ENCODE data around the gene ATP2A3.
A peak's percentile ranks its signal among the peaks of the same experiment; 100 is the strongest.

Gene ATP2A3

DNA sequence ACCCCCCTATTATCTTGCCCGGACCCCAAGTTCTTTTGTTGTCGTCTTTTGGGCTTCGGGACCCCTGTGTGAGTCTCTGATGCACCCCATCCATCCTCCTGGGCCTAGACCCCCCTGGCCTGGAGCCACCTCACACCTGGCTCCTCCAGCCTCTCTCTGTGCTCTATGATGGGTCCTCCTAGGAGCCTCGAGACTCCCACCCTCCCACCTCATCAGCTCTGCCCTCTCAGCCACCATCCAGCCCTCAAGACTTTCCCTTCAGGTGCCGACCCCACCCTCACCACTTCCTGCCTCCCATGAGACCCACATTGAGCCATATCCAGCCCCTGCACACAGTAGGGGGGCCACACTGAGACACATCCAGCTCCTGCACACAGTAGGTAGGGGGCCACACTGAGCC lies 8.7 kb upstream of the ATP2A3 start:
- no peak for DNase-seq (ENCODE audit: low read depth)

DNA sequence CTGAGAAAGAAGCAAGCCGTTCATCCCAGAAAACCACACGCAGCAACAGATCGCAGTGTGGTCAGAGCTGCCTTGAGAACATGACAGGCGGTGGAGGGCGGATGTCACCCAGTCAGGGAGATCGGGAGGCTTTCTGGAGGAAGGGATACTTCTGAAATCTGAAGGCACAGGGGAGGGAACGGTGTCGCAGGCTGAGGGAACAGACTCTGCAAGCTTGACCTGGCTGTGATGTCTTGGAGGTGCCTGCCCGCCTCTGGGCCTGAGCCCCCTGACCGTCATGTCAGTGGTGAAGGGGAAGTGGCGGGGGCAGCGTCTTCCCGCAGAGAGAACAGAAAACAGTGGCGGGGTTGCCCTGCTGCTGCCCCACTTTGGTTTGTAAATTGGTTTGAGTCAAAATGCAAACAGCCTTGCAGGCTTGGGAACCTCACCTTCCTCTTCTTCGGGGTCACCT lies 8.1 kb upstream of the ATP2A3 start:
- no peak for DNase-seq (ENCODE audit: low read depth)

DNA sequence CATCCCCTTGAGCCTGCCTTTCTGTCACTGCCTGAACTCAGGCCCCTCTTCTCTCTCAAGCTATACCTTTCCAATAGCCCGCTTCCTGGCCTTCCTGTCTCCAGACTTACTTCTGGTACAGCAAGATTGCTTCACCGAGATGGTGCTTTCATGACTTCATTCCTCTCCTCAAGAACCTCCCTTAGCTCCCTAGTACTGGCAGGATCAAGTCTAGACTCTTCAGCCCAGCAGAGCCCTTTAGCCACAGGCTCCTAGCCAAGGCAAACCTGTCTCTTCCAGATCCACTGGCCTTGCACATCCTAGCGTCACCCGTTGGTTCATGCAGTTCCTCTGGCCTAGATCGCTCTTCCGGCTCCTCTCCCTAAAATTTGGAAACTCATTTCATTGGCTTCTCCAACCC lies 6.4 kb upstream of the ATP2A3 start:
- no peak for DNase-seq (ENCODE audit: low read depth)

DNA sequence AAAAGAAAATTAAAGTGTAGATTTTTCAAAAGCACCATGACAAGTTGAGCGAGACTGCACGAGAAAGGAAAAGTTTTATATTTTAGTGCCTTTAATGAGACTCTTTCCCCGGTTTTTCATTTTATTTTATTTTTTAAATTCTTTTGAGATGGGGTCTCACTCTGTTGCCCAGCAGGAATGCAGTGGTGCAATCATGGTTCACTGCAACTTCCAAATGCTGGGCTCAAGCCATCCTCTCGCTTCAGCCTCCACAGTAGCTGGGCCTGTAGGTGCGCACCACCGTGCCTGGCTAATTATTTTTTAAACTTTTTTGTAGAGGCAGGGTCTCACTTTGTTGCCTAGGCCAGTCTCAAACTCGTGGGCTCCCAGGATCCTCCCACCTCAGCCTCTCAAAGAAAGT lies 5.7 kb upstream of the ATP2A3 start:
- no peak for DNase-seq (ENCODE audit: low read depth)

DNA sequence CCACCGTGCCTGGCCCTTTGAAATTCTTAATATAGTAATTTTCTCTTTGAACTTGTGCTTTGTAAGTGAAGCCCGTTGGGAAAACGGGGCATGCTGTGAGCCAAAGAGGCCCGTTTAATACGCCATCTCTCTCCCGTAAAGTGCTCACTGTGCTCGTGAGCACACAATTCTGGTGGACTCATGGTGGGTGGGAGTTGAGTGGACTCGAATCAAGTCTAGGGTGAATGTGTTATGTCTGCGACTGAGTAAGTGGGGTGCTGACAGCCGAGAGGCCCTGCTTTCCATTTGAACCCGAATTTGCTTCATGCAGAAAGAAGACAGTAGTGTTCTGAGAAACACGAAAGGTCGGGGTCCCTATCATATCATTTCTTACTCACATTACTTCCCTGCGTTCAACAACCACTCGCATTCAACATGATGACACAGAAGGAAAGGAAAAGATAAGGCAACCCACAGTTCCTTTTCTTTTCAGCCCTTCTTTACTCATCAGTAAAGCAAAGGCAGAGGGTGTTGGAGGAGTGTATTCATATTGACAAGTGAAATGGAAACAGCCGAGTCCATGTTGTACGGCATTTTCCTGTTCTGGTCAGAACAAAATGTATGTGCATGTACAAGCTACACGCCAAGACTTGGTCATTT lies 4.8 kb upstream of the ATP2A3 start:
- no peak for DNase-seq (ENCODE audit: low read depth)

DNA sequence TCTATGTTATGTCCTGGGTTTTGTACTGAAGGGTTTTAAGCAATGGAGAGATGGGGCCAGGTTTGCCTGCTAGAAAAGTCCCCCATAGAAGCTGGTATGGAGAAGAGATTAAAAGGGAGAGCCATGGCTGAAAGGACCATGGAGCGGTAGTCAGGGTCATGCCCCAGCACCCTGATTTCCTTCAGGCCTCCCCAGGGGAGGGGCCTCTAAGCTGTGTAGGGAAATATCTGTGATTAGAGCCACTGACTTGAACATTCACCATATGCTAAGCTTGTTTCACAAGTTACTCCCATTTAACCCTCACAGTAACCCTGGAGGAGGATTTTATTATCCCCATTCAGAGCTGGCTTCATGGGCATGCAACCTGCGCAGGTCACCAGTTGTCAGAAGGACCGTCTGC lies 3.8 kb upstream of the ATP2A3 start:
- no peak for DNase-seq (ENCODE audit: low read depth)

DNA sequence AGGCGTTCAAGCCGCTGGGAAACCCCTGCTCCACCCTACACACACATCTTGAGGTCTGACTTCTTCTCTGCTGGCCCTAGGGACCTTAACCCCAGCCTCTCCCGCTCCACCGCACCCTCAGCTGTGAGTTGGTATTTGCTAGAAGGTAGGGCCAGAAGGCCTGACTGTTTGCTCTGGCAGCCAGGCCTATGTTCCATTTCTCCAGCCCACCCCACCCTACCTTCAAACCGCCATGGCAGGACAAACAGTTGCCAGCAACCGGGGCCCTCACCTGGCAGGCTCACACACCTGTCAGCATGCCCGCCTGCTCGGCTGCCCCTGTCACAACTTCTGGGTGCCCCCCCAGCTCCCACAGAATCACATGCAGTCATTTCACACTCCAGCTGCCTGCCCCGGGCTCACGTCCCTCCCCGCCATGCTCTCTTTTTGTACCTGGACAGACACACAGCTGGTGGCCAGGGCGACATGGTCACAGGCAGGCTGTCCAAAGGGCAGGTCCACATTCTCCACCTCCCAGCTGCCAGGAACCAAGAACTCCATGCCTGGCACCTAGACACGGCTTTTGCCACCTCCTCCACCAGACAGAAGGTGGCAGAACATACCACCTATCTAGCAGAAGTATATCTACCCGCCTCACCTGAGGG lies 2.6 kb upstream of the ATP2A3 start:
- DNase-seq (ENCODE audit: low read depth) = no peak

DNA sequence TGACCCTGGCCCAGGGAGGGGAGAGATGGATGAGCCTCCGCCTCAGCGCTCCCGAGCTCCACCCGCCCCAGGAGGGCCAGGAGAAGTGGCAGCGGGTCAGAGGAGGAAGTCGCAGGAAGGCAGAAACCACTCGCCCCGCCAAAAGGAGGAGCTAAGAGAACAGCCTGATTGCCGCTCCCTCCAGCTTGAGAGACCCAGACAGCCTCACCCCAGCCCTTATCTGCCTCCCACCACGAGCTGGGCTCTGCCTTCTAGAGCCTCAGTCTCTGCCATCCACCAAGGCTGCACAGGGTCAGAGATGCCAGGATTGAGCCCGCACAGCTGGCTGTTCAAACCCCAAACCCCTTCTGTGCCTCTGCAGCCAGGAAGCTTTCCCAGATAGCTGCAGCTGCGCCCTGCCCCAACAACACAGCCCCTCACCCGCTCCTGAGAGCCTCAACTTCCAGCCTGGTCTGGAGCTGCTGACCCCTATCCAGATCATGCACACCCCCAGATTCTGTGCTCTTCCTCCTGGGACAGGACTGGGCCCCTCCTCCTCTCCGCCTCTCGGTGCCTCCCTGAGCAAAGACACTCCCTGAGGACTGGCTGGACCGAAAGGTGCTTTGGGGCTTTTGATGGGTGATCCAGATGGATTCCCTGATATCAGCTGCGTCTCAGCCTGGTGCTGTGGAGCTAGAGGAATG lies 1.0 kb upstream of the ATP2A3 start:
- DNase-seq (ENCODE audit: low read depth) = peak; percentile 60

DNA sequence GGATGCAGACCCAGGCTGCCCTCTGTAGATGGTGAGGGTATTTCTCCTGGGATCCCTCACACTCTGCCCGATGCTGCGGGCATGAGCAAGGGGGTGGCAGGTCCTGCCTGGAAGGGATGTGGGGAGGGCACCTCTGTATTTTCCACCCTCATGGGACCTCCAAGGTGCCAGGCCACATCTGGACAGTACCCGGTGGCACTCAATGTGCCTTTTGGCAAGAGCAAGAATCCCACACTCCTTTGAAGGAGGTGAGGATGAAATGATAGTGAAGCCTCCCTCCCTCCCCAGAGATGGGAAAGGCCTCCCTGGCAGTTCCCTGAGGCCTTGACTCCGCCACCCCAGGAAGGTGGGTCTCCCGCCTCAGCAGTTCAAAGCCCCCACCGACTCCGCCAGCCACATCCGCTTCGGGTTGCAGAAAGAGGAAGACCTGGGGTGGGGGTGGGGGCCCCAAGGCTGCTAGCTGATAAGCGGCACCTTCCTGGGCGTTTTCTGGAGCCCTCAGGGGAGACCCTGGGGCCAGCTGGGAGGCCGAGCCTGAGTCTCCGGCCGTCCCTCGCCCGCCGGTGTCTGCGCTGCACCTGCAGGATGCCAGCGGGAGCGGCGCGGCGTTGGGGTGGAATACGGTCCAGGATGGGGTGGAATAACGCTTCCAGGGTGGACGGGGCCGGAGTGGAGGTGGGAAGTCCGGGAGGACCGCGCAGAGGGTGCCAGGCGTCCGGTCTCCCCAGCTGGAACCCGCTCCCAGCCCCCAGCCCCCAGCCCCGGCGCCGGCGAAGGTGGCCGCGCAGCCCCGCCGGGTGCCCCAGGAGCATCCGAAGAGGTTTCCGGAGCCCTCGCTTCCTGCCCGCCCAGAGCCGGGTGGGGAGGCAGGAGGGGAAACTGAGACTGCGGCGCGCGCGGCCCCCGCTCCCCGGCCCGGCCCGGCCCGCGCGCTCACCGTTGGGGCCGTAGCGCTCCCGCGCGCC lies 718 bp downstream of the ATP2A3 start:
- DNase-seq (ENCODE audit: low read depth) = peak; percentile 39

DNA sequence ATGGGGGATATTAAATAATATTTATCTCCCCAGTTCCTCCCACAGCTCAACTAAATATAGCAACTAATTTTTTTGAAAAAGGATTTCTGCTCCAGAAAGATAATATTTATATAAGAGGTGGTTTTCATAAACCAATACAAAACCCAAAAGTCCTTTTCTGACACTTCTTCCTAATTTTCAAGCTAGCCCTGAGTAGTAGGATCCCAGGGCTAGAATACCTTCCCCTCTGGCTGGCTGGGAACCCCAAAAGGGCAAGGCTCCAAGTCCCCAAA lies 1.3 kb downstream of the ATP2A3 start:
- no peak for DNase-seq (ENCODE audit: low read depth)

DNA sequence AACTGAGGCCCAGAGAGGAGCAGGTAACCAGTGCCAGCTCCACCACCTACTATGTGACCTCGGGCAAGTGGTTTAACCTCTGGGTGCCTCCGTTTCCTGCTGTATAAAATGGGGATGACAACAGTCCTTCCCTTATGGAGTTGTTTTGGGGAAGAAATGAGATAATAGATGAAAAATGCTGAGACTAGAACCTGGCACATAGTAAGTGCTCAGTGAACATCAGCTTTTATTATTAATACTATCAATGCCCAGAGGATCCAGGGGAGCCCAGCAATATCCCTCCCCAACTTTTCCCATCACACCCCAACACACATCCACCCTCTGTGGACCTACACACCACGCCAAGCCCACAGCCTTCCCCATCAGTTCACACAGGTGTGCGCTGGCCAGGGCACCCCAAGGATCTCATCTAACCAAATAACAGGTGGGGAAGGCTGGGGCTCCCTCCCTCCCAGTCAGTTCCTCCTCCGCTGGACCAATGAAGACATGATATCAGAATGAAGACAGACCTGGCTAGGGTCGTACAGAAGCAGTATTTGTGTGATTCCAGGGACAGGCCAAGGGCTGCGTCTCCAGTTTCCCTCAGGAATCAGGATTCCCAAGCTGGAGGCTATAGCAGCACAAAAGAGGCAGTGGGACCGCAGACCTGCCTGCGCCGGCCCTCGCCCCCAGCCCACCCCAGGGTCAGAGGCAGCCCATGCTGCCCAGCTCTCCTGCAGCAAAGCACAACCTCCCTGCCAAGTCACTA lies 1.8 kb downstream of the ATP2A3 start:
- no peak for DNase-seq (ENCODE audit: low read depth)

DNA sequence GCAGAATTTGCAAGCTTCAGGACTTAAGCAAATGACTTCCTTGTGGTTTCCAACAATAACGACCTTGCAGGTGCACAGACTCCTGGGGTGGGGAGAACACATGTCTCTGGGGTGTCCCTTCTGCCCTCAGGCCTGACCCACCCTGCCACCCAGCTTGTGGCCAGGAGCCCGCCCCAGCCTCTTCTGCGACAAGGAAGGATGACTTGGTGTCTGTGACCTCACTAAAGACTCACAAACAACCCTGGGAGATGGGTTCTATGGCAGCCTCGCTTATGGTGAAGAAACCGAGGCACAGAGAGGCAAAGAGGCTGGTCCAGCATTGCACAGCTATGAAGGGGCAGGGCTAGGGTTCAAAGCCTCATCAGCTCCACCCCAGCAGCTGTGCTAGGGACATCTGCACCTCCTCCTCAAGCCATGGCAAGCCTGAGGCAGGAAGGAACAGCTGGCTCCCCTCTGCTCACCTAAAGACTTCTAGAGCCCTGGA lies 2.6 kb downstream of the ATP2A3 start:
- no peak for DNase-seq (ENCODE audit: low read depth)

DNA sequence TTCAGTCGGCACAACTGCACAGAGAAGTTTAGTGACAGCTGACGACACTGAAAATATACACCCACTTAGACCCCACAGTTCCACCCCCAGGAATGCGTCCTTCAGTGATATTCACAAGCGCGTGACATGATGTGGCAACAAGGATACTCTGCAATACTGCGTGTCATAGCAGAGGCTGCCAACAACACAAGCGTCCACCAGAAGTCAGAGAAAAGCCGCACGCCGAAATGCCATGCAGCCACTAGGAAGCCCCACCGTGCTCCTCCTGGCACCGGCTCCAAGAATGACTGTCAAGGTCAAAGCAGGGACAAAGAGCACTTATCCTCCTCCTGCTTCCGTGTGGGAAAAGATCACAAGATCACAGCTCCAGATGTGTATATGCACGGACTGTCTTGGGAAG lies 3.5 kb downstream of the ATP2A3 start:
- DNase-seq (ENCODE audit: low read depth) = no peak

DNA sequence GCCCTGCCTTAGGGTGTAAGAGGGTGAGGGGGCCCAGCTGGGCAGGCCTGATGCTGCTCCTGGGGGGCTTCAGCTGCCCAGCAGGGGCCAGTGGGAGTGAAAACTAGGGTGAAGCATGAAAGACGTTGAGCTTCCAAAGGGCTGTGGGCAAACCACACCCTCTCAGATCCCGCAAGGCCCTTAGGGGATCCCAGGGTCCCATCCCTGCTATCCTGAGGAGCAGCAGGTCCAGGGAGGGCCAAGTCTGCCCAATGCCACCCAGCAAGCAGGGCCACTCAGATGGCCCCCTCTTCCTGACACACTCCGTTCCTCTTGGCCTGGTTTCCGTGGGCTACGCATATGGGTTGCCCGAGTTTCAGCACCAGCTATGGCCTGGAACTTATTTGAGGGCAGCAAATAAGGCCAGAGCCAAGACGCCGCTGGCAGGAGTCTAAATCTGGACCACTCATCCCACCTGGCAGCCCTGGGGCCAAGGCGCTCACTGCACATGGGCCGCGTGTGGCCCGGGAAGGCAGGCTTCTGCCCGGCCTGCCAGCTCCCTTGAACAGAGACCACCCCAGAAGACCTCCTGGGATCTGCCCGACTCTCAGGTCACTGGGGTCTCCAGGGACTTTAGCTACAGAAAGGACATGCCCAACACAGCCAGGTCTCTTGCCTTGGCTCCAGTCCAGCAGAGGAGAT lies 4.2 kb downstream of the ATP2A3 start:
- DNase-seq (ENCODE audit: low read depth) = no peak

DNA sequence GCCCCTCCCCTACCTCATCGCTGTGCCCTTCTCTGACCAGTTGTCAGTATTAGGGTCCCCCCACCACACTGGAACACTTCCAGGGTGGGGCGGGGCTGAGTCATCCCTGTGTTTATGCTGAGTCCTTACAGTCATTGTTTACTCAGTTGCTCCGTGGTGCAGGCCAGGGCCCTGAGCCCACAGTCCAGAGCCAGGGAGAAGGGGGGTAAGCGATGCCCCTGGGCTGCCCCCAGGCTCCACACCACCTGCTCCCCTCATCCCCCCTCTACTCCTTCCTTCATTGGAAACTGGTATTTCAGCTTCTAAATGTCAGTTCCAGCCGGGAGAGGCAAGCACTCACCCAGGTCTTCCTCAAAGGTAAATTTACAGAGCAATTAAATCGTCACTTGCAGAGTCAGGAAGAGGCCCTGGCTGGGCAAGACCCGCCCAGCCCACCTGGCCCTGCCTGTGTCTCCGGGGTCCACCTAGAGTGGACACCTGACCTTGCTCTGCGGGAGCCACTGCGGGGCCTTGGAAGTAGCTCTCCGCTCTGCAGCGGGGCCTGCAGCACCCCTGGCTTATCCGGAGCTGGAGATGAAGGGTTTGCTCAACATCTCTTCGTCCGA lies 4.8 kb downstream of the ATP2A3 start:
- DNase-seq (ENCODE audit: low read depth) = no peak

DNA sequence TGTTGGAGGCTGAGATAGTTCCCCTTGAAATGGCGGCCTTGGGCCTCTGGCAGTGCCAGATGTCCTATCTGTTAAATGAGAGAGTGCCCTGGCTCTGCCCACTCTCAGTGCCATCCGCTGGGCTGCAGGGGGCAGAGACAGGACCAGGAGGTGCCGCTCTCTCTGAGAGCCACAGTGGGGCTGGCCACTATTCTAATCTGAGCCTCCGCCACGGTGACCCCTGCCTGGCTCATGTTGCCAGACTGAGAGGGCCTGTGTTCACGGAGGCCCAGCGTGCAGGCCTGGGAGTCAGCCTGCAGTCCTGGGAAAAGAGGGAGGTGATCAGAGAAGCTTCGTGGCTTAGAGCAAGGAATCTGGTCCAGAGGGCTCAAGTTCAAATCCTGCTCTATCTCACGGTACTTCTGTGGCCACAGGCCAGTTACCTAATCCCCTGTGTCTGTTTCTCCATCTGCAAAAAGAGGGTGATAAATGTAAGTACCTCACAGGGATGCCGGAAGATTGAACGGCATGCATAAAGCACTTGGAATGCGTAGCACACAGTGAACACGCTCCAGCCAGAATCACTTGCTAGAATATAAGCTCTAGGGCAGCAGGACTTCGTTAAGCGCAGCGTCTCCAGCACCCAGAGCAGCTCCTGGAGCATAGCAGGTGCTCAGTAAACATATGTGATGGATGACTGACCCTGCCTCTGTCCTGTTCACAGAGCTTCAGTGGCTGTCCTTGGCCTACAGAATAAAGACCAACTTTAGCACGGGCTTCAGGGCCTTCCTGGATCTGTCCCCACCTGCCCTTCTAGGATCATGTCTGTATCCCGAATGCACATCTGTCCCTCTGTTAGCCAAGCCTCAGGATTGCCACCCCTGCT lies 6.3 kb downstream of the ATP2A3 start:
- DNase-seq (ENCODE audit: low read depth) = no peak

DNA sequence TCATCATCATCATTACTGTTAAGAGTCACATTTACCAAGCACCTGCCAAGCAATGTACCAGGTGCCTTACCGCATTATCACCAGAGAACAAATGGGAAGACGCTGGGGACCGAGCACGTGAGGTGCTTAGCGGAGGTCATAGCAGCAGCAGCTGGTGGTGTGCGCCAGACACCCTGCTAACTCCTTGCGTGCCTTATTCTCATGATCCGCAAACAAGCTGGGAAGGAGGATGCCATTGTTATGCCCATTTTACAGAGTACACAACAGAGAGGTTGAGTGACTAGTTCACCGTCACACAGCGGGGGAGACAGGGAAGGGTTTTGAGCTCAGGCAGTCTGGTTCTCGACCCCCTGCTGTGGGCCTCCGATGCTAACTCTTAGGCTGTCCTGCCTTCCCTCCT lies 7.3 kb downstream of the ATP2A3 start:
- no peak for DNase-seq (ENCODE audit: low read depth)

DNA sequence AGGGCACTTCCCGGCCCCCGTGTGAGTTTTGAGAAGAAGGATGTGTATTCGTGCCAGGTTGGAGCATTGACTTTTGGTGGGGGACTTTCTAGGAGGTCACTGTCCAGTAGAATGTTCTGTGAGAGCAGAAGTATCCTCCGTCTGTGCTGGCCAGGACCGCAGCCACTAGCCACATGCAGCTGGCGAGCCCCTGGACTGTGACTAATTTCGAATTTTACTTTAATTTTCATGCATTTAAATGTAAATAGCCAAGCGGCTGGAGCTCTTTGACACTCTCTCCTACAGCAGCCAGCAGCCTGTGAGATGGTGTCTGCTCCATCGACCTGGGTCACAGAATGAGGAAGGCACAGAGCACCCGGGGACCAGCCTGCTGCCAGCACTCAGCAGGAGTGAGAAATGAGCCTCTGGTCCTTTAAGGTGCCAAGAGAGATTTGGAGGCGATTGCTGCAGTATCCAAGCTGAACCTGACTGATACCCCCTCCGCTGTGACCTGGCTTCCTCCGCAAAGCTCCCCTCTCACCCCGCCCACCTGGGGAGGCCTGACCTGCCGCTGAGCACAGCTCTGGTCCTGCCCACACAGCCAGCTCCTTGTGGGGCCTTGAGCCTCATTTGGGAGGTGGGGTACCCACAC lies 7.8 kb downstream of the ATP2A3 start:
- no peak for DNase-seq (ENCODE audit: low read depth)

DNA sequence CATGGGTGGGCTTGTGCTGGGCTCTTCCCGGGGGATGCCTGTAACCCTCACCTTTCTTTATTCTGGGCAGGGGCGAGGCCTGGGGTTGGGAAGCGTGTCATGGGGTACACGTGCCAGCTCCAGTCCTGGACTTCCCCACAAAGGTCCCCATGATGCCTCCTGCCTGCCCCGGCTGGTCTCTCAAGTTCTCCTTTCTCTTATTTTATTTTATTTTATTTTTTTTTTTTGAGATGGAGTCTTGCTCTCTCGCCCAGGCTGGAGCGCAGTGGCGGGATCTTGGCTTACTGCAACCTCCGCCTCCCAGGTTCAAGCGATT lies 8.6 kb downstream of the ATP2A3 start:
- DNase-seq (ENCODE audit: low read depth) = no peak

Measured in activated T-cell treated with anti-CD3 and anti-CD28 coated beads for 48 hours (primary cell).